Retinal pigment epithelial cell (primary cell): ENCODE results near the gene KDM3B.
A peak's percentile ranks its signal among the peaks of the same experiment; 100 is the strongest.

Experiments
- DNase-seq: peaks from one replicate; pipeline ENCODE4 v3.0.0-alpha.2; 2010; ENCODE audit warnings: low read depth
- H3K4me3 ChIP-seq: 2 replicates; pipeline ENCODE4 v1.5.1; 2011; ENCODE audit warnings: mild to moderate bottlenecking, low read length, control low read depth, moderate library complexity
- CTCF ChIP-seq: conservative IDR thresholded peaks from 2 replicates; pipeline ENCODE4 v1.5.1; 2011; ENCODE audit warnings: low read depth, low read length, control low read depth, inconsistent platforms

KDM3B gene

DNA sequence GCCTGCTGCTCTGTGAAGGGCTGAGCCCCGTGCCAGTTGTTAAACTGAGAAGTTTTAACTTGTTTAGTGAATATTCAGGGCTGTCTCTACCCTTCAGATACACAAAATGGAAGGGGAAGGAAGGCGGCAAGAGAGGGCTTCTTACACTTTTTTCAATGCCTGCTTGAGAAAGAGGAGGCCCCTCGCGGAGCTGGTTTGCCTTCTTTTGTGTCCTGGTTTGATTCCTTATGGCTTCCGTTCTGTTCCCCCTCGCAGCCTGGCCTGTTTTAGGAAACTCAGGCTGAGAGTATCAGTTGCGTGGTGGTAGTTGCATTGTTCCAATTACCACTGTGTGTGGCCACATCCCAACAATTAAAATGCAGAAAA, 13.4 kb upstream of the KDM3B start:
- no peak for DNase-seq
- H3K4me3 ChIP-seq: peak overlapping the region; percentile 94
- no peak for TF ChIP-seq CTCF

GRCh38 chr5:138339464-138339863, 13.0 kb upstream of the KDM3B start:
- H3K4me3 ChIP-seq: peak overlapping the region; percentile 94
- TF ChIP-seq CTCF: no peak
- DNase-seq: no peak

DNA sequence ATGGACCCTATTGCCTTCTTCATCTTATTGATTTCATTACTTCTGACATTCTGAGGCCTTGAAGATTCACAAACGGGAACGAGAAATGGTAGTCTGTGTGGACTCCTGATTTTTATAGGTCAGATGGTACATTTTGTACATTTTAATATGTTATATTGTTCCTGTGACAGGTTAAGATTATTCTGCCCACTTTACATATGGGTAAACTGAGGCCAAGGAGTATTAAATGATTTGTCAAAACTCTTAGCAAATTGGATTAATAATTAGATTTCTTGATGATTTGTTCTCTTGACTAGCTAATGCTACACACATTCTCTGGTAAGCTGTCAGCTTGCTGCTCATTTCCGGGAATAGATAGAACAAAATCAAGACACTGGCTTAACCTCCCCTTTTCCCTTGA, 12.5 kb upstream of the KDM3B start:
- no peak for TF ChIP-seq CTCF
- DNase-seq: no peak
- peak overlapping the region; percentile 94 for H3K4me3 ChIP-seq

DNA sequence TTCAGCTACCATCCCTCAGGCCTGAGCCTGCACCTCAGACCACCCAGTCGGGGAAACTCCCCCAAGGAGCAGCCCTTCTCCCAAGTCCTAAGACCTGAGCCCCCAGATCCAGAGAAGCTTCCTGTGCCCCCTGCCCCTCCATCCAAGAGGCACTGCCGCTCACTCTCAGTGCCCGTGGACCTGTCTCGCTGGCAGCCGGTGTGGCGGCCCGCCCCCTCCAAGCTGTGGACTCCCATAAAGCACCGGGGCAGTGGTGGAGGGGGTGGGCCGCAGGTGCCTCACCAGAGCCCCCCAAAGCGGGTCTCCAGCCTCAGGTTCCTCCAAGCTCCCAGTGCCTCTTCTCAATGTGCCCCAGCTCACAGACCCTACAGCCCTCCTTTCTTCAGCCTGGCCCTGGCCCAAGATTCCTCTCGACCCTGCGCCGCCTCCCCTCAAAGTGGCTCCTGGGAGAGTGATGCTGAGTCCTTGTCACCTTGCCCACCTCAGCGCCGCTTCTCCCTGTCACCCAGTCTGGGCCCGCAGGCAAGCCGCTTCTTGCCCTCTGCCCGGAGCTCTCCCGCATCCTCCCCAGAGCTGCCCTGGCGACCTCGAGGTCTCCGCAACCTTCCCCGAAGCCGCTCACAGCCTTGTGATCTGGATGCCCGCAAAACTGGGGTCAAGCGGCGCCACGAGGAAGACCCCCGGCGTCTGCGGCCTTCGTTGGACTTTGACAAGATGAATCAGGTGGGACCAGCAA, 7.4 kb upstream of the KDM3B start:
- no peak for DNase-seq
- TF ChIP-seq CTCF: no peak
- no peak overlapping the region for H3K4me3 ChIP-seq

GRCh38 chr5:138346889-138347288, 5.6 kb upstream of the KDM3B start:
- no peak for TF ChIP-seq CTCF
- no peak for DNase-seq
- H3K4me3 ChIP-seq: no peak overlapping the region

DNA sequence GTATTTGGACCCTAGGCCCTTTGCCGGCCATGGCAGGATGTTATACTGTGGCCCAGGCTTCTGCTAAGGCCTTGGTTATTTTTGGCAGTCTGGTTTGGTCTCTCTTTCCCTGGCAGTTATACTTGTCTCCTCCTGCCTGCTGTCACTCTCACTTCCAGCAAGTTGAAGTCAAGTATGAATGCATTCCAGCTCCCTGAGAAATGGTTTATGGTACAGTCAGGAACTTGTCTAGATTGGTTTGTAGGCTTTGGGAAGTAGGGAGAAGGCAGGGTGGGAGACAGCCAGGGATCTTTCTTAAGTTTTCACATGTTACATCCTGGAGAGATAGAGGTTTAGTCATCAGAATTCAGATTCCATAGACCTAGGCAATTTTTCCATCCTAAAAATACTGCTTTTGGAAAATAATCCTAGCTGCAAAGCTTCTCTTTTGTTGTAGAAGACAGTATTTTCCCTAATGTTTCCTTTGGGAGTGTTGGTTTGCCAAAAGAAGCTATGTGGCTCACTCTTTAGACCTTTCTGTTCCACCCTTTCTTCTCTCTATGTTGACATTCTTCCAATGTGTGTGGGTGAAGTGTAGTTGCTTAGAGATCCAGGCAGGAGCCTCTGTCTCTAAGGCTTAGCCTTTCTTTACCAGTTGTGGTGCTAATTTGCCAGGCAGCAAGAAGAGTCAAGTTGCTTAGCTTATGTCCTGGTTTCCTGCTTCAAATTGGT, 2.5 kb upstream of the KDM3B start:
- DNase-seq: no peak
- no peak overlapping the region for H3K4me3 ChIP-seq
- TF ChIP-seq CTCF: no peak

DNA sequence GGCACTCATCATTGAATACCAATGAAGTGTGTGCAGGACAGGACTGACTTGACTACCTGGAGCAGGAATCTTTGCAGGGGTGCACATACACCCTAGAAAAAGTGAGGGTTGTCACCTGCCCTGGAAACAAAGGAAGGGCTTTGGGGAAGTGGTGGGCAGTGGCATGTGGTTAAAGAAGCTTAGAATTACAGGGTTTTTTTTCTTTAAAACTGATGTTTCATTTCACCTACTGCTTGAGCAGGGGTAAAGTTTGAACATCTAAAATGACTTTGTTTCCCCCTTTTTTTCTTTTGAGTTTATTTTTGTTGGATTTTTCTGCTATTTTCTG, 2.0 kb upstream of the KDM3B start:
- no peak for DNase-seq
- TF ChIP-seq CTCF: no peak

More for the DNA sequence above, 2.0 kb upstream of the KDM3B start:
- H3K4me3 ChIP-seq: no peak overlapping the region
